ENCODE data around the gene PLA2R1.

Gene PLA2R1

DNA sequence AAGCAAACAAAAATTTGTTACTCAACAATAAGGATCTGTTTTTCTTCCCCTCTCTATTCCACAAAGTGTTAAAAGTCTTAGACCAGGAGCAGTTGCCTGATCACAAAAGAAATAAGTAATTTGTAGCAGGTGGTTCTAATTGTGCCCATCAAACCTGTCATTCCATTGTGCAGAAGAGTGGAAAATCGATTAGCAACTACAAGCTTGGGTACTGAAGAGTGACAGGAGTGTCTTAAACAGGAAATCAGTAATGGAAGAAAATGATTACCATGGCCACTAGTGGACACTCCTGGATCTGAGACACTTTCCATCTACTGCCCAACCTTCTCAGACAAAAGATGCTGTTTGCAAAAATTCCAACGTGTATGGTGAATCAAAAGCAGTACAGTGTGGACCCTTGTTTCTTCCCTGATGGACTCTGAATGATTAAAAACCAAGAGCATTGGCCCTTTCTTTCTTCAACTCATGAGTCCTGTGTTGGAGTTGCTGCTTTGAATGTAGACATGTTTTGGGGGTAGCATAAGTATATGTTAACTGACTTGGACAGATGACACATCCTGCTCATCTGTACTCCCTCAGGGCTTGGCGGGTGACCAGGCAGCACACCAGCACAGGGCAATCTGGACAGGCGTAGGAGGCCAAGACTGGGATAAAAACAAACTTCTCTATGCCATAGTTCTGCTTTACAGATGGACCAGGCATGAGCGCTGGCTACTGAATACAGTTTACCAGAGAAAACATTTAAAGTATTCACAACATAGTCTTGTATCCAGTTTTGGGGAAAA, 51.9 kb downstream of the PLA2R1 start:
- H3K4me1 ChIP-seq (ENCODE audit: control insufficient read depth in 1 of 2, insufficient read depth in 2 of 2, low read length in 2 of 2) = no peaks in the 10 kb centered on the region
- H3K9me3 ChIP-seq (ENCODE audit: control insufficient read depth in 1 of 2, low read length in 2 of 2) = no peaks in the 10 kb centered on the region
- no peak overlapping the region for H3K9ac ChIP-seq (ENCODE audit: low read depth in 1 of 2, low read length in 2 of 2)
- no peak overlapping the region for H3K4me3 ChIP-seq (ENCODE audit: low read depth in 1 of 2, low read length in 2 of 2)
- no peak overlapping the region for H3K27ac ChIP-seq (ENCODE audit: low read depth, low read length)
- peaks cover 0 to 18% of the 10 kb centered on the region in 2 donors for H3K36me3 ChIP-seq (ENCODE audit: control insufficient read depth in 1 of 2, insufficient read depth in 2 of 2, low read length in 2 of 2)
- no peaks in the 10 kb centered on the region for H3K27me3 ChIP-seq (ENCODE audit: control insufficient read depth in 1 of 2, insufficient read depth in 2 of 2, low read length in 2 of 2)

DNA sequence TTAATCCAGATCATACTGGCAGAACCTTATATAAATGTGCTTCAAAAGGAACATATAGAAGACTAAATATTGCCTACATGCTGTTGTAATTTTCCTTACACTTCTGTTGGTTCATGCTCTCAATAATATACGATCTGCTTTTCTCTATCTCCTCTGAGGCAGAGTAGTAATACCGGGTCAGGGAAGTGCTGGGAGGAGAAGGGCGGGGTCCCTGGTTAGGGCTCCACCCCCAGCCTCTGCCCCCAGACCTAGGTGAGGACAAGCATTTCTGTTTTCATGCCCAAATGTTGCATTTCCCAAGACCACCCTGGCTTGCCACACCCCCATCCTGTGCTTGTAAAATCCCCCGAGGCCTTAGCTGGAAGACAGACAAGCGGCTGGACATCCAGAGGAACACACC, 55.3 kb downstream of the PLA2R1 start:
- Histone ChIP-seq H3K4me1 (ENCODE audit: control insufficient read depth in 1 of 2, insufficient read depth in 2 of 2, low read length in 2 of 2) (no peaks in the 10 kb centered on the region), H3K9ac (ENCODE audit: low read depth in 1 of 2, low read length in 2 of 2) (no peak overlapping the region), H3K9me3 (ENCODE audit: control insufficient read depth in 1 of 2, low read length in 2 of 2) (no peaks in the 10 kb centered on the region), H3K27ac (ENCODE audit: low read depth, low read length) (no peak overlapping the region), H3K4me3 (ENCODE audit: low read depth in 1 of 2, low read length in 2 of 2) (no peak overlapping the region), H3K27me3 (ENCODE audit: control insufficient read depth in 1 of 2, insufficient read depth in 2 of 2, low read length in 2 of 2) (no peaks in the 10 kb centered on the region), H3K36me3 (ENCODE audit: control insufficient read depth in 1 of 2, insufficient read depth in 2 of 2, low read length in 2 of 2) (peaks cover 3 to 30% of the 10 kb centered on the region in 2 donors)

DNA sequence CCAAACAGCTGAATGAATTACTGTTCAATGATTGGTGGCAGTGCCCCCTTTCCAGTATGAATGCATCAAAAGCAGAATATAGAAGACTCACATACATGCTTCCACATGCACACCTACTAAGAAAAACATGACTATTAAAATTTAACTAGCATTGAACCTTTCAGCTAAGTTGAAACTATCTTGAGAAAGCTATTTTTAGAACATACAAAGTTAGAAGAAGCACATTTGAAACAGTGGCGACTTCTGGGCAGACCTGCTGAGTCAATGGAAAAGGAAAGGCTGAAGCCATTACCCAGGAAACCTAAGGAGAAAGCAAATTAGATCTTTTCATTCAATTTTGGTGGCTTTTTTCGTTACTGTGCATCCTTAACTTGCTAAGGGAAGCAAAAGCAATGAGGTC, 55.9 kb downstream of the PLA2R1 start:
- no peaks in the 10 kb centered on the region for H3K4me1 ChIP-seq (ENCODE audit: control insufficient read depth in 1 of 2, insufficient read depth in 2 of 2, low read length in 2 of 2)
- H3K9ac ChIP-seq (ENCODE audit: low read depth in 1 of 2, low read length in 2 of 2) = no peak overlapping the region
- no peak overlapping the region for H3K4me3 ChIP-seq (ENCODE audit: low read depth in 1 of 2, low read length in 2 of 2)
- no peaks in the 10 kb centered on the region for H3K27me3 ChIP-seq (ENCODE audit: control insufficient read depth in 1 of 2, insufficient read depth in 2 of 2, low read length in 2 of 2)
- peaks cover 3 to 24% of the 10 kb centered on the region in 2 donors for H3K36me3 ChIP-seq (ENCODE audit: control insufficient read depth in 1 of 2, insufficient read depth in 2 of 2, low read length in 2 of 2)
- H3K9me3 ChIP-seq (ENCODE audit: control insufficient read depth in 1 of 2, low read length in 2 of 2) = no peaks in the 10 kb centered on the region
- no peak overlapping the region for H3K27ac ChIP-seq (ENCODE audit: low read depth, low read length)

DNA sequence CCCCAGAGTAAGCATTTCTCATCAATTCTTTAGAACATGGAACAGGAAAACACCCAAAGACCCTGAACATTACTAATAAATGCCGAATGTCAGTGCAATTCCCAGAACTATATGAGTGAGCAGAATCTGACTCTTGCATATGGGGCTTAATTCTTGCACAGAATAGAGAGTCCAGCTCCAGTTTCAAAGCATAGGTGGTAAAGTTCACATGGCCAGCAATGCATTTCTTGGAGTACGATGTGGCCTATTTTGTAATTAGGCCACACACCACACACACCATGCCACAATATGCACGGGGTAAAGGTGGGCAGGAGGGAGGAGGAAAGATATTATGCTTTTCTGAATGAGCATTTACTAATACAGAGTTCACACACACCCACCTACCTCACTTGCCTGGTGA, 56.5 kb downstream of the PLA2R1 start:
- Histone ChIP-seq H3K4me3 (ENCODE audit: low read depth in 1 of 2, low read length in 2 of 2) (no peak overlapping the region), H3K27ac (ENCODE audit: low read depth, low read length) (no peak overlapping the region), H3K27me3 (ENCODE audit: control insufficient read depth in 1 of 2, insufficient read depth in 2 of 2, low read length in 2 of 2) (no peaks in the 10 kb centered on the region), H3K36me3 (ENCODE audit: control insufficient read depth in 1 of 2, insufficient read depth in 2 of 2, low read length in 2 of 2) (peaks cover 3 to 23% of the 10 kb centered on the region in 2 donors), H3K4me1 (ENCODE audit: control insufficient read depth in 1 of 2, insufficient read depth in 2 of 2, low read length in 2 of 2) (no peaks in the 10 kb centered on the region), H3K9ac (ENCODE audit: low read depth in 1 of 2, low read length in 2 of 2) (no peak overlapping the region), H3K9me3 (ENCODE audit: control insufficient read depth in 1 of 2, low read length in 2 of 2) (no peaks in the 10 kb centered on the region)

DNA sequence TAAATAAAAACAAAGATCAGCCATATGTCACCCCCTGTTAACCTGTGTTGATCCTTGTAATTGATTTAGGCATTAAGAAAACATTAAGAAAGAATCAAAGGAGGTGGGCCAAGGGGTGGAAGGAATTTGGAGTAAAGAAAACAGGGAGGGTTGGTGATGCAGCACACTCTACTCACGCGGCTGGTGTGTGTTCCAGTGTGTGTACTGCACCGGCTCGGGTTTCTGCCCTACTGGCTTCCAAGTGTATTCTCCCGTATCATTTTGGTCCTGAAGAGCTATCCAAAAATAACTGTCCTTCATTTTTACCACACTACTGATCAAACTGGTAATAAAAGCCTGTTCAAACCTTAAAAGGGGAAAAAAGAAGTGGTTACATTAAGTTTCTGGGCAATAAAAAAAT, 56.9 kb downstream of the PLA2R1 start:
- H3K9me3 ChIP-seq (ENCODE audit: control insufficient read depth in 1 of 2, low read length in 2 of 2) = no peaks in the 10 kb centered on the region
- H3K4me1 ChIP-seq (ENCODE audit: control insufficient read depth in 1 of 2, insufficient read depth in 2 of 2, low read length in 2 of 2) = no peaks in the 10 kb centered on the region
- no peaks in the 10 kb centered on the region for H3K27me3 ChIP-seq (ENCODE audit: control insufficient read depth in 1 of 2, insufficient read depth in 2 of 2, low read length in 2 of 2)
- H3K4me3 ChIP-seq (ENCODE audit: low read depth in 1 of 2, low read length in 2 of 2) = no peak overlapping the region
- H3K9ac ChIP-seq (ENCODE audit: low read depth in 1 of 2, low read length in 2 of 2) = no peak overlapping the region
- H3K36me3 ChIP-seq (ENCODE audit: control insufficient read depth in 1 of 2, insufficient read depth in 2 of 2, low read length in 2 of 2) = peaks cover 3 to 23% of the 10 kb centered on the region in 2 donors
- no peak overlapping the region for H3K27ac ChIP-seq (ENCODE audit: low read depth, low read length)

DNA sequence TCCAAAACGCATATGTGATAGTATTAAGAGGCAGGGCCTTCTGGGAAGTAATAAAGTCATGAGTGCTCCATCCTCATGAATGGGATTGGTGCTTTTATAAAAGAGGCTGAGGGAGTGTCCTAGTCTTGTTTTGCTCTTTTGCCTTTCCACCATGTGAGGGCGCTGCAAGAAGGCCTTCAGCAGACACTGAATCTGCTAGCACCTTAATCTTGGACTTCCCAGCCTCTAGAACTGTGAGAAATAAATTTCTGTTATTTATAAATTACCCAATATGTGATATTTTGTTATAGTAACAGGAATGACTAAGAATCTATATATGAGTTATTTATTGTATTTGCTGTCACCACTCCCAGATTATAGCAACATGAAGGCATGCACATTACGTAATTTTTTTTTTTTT, 63.5 kb downstream of the PLA2R1 start:
- Histone ChIP-seq H3K9ac (ENCODE audit: low read depth in 1 of 2, low read length in 2 of 2) (no peak overlapping the region), H3K27ac (ENCODE audit: low read depth, low read length) (no peak overlapping the region), H3K27me3 (ENCODE audit: control insufficient read depth in 1 of 2, insufficient read depth in 2 of 2, low read length in 2 of 2) (no peaks in the 10 kb centered on the region), H3K9me3 (ENCODE audit: control insufficient read depth in 1 of 2, low read length in 2 of 2) (no peaks in the 10 kb centered on the region), H3K4me1 (ENCODE audit: control insufficient read depth in 1 of 2, insufficient read depth in 2 of 2, low read length in 2 of 2) (no peaks in the 10 kb centered on the region), H3K36me3 (ENCODE audit: control insufficient read depth in 1 of 2, insufficient read depth in 2 of 2, low read length in 2 of 2) (peaks cover 0 to 3% of the 10 kb centered on the region in 2 donors), H3K4me3 (ENCODE audit: low read depth in 1 of 2, low read length in 2 of 2) (no peak overlapping the region)

DNA sequence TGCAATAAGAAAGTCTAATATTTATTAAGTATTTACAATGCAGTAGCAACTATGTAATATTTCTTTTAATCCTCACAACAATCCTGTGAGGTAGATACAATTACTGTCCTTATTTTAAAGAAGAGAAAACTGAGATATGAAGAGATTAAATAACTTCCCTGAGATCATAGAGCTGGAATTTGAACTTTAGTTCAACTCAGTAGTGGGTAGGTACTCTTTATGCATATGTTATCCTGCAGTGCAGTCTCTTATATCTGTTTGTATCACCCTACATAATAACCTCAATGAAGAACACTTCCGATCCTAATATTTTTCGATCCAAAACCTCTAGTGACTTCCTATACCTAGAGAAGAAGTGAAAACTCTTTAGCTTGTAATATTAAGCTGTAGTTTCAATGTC, 64.2 kb downstream of the PLA2R1 start:
- Histone ChIP-seq H3K36me3 (ENCODE audit: control insufficient read depth in 1 of 2, insufficient read depth in 2 of 2, low read length in 2 of 2) (no peaks in the 10 kb centered on the region), H3K9ac (ENCODE audit: low read depth in 1 of 2, low read length in 2 of 2) (no peak overlapping the region), H3K9me3 (ENCODE audit: control insufficient read depth in 1 of 2, low read length in 2 of 2) (no peaks in the 10 kb centered on the region), H3K4me3 (ENCODE audit: low read depth in 1 of 2, low read length in 2 of 2) (no peak overlapping the region), H3K27ac (ENCODE audit: low read depth, low read length) (no peak overlapping the region), H3K4me1 (ENCODE audit: control insufficient read depth in 1 of 2, insufficient read depth in 2 of 2, low read length in 2 of 2) (no peaks in the 10 kb centered on the region), H3K27me3 (ENCODE audit: control insufficient read depth in 1 of 2, insufficient read depth in 2 of 2, low read length in 2 of 2) (no peaks in the 10 kb centered on the region)

DNA sequence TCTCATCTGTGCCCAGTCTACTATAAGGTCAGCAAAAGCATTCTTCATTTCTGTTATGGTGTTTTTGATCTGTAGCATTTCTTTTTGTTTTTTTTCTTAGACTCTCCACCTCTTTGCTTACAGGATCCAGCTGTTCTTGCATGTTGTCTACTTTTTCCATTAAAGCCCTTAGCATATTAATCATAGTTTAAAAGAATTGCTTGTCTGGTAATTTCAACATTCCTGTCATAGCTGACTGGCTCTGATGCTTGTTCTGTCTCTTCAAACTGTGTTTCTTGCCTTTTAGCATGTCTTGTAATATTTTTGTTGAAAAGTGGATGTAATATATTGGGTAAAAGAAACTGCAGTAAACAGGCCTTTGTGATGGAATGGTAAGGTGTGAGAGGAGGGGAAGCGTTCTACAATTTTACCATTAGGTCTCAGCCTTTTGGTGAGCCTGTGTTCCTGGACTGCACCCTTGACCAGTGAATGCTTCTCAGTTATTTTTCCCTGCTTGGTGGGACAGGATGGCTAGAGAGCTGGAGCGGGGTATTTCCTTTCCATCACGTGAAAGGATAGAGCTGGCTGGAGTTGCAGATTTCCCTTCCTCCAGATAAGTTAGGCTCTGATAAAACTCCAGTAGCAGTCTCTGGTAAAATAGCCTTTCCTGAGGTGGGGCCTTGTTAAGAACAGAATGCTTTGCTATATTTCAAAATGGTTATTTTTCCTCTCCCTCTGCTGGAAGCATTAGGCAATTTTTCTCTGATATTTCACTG, 65.4 kb downstream of the PLA2R1 start:
- no peak overlapping the region for H3K9ac ChIP-seq (ENCODE audit: low read depth in 1 of 2, low read length in 2 of 2)
- H3K4me1 ChIP-seq (ENCODE audit: control insufficient read depth in 1 of 2, insufficient read depth in 2 of 2, low read length in 2 of 2) = no peaks in the 10 kb centered on the region
- no peak overlapping the region for H3K4me3 ChIP-seq (ENCODE audit: low read depth in 1 of 2, low read length in 2 of 2)
- H3K27me3 ChIP-seq (ENCODE audit: control insufficient read depth in 1 of 2, insufficient read depth in 2 of 2, low read length in 2 of 2) = no peaks in the 10 kb centered on the region
- no peak overlapping the region for H3K27ac ChIP-seq (ENCODE audit: low read depth, low read length)
- H3K9me3 ChIP-seq (ENCODE audit: control insufficient read depth in 1 of 2, low read length in 2 of 2) = no peaks in the 10 kb centered on the region
- H3K36me3 ChIP-seq (ENCODE audit: control insufficient read depth in 1 of 2, insufficient read depth in 2 of 2, low read length in 2 of 2) = no peaks in the 10 kb centered on the region

DNA sequence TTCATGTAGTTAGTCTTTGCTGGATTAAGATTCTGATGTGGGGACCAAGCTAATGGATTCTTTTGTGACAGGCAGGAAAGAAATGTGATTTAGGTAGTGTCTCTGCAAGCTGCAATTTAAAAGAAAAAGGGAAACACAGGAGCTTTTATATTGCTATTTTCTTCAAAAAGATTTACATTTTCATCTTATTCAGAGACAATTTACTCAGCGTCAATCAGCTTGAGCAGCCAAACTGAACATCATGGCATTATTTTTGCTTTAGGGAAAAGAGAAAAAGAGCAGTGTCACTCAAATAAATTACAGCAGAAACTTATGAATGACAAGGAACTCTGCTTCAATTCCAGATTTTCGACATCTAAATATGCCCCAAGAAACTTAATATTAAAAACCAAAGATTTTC, 67.4 kb downstream of the PLA2R1 start:
- no peaks in the 10 kb centered on the region for H3K4me1 ChIP-seq (ENCODE audit: control insufficient read depth in 1 of 2, insufficient read depth in 2 of 2, low read length in 2 of 2)
- no peaks in the 10 kb centered on the region for H3K36me3 ChIP-seq (ENCODE audit: control insufficient read depth in 1 of 2, insufficient read depth in 2 of 2, low read length in 2 of 2)
- no peak overlapping the region for H3K4me3 ChIP-seq (ENCODE audit: low read depth in 1 of 2, low read length in 2 of 2)
- H3K27ac ChIP-seq (ENCODE audit: low read depth, low read length) = no peak overlapping the region
- no peak overlapping the region for H3K9ac ChIP-seq (ENCODE audit: low read depth in 1 of 2, low read length in 2 of 2)
- H3K27me3 ChIP-seq (ENCODE audit: control insufficient read depth in 1 of 2, insufficient read depth in 2 of 2, low read length in 2 of 2) = no peaks in the 10 kb centered on the region
- H3K9me3 ChIP-seq (ENCODE audit: control insufficient read depth in 1 of 2, low read length in 2 of 2) = no peaks in the 10 kb centered on the region

DNA sequence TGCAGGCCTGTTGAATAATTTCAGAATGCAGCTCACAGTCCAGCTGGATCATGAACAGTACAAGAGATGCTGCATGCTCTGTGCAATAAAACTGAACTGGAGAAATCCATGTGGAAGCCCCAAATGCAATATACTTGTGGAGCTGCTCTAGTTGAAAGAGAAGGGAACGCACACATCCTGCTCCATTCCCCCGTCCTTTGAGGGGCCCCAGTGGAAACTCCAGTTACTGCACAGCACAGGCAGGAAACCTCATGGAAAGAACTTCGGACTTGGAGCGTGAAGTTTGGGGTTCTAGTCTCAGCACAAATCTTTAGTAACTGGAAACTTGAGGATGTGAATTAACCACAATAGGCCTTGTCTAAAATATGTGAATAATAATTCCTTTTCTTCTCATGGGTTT, 73.2 kb downstream of the PLA2R1 start:
- H3K9ac ChIP-seq (ENCODE audit: low read depth in 1 of 2, low read length in 2 of 2) = no peak overlapping the region
- no peaks in the 10 kb centered on the region for H3K4me1 ChIP-seq (ENCODE audit: control insufficient read depth in 1 of 2, insufficient read depth in 2 of 2, low read length in 2 of 2)
- no peaks in the 10 kb centered on the region for H3K9me3 ChIP-seq (ENCODE audit: control insufficient read depth in 1 of 2, low read length in 2 of 2)
- peaks cover 0 to 10% of the 10 kb centered on the region in 2 donors for H3K36me3 ChIP-seq (ENCODE audit: control insufficient read depth in 1 of 2, insufficient read depth in 2 of 2, low read length in 2 of 2)
- H3K27me3 ChIP-seq (ENCODE audit: control insufficient read depth in 1 of 2, insufficient read depth in 2 of 2, low read length in 2 of 2) = no peaks in the 10 kb centered on the region
- H3K4me3 ChIP-seq (ENCODE audit: low read depth in 1 of 2, low read length in 2 of 2) = no peak overlapping the region
- no peak overlapping the region for H3K27ac ChIP-seq (ENCODE audit: low read depth, low read length)
